SH-SY5Y (cell line): ENCODE results near the gene MUC20.

Experiments
- GATA2 ChIP-seq: IDR thresholded peaks from 2 replicates; pipeline ENCODE4 v1.6.1; 2011; ENCODE audit warnings: mild to moderate bottlenecking, low read depth, low read length
- GATA3 ChIP-seq: IDR thresholded peaks from 2 replicates; pipeline ENCODE4 v1.6.1; 2011; ENCODE audit warnings: low read depth, mild to moderate bottlenecking, low read length, moderate library complexity

MUC20 gene

DNA sequence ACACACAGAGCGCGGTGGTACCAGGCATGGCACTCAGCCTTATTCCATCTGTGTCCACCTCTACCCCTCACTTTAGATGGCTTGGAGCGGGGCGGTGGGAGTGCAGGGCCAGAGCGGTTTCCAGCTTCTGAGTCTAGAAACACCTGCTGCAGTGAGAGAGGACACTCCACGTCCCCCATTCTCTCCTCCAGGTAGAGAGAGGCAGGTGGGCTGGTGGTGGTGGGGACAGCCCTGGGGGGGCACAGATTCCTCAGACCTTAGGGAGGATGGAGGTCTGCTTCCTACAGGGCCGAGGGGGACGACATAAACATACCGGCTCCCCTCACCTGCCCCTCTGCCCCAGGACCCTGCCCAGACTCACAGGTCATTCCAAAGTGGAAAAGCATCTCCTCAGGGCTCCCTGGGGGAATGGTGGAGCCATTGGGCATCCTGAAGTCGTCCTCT is 40.4 kb downstream of the MUC20 start:
- no peak for TF ChIP-seq GATA3
- TF ChIP-seq GATA2, result no peak

DNA sequence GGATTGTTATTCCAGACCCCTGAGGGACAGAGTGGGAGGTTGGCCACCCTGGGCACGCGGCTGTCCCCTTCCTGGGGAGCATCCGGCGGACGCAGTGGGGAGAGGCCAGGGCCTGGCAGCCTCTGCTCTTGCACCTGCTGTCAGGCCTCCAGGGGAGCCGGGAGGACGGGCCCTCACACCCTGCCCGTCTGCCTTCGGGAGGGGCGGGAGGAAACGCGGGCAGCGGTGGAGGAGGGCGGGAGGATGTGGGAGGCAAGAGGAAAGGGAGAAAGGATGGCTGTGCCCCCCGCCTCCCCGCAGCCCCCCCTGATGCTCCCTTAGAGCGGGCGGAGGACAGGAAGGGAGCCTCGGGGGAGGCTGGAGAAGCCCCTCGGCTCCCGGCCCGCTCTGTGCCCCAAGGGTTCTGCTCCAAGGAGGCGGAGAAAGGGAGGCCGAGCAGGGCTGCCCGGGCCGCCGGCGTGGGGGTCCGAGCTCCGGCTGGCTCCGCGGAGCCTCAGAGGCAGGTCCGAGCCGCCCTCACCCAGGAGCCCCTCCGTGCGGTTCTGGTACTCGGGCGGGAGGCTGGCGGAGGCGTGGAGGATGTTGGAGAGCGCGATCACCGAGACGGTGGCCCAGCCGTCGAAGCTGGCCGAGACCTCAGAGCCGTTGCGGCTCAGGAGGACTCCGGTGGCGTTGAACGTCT is 40.9 kb downstream of the MUC20 start:
- TF ChIP-seq GATA2, result no peak
- TF ChIP-seq GATA3, result no peak

DNA sequence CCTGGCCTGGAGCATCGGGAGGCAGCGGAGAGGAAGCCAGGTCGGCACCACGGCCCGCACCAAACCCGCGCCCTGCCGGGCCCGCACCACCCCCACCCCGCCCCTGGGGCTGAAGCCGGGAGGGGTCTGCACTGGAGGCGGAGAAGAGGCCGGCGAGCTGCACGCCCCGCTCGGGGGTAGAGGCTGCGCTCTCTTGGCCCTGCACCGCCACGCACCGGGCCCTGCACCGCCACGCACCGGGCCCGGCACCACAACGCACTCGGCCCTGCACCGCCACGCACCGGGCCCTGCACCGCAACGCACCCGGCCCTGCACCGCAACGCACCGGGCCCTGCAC is 41.4 kb downstream of the MUC20 start:
- no peak for TF ChIP-seq GATA3
- TF ChIP-seq GATA2, result no peak

DNA sequence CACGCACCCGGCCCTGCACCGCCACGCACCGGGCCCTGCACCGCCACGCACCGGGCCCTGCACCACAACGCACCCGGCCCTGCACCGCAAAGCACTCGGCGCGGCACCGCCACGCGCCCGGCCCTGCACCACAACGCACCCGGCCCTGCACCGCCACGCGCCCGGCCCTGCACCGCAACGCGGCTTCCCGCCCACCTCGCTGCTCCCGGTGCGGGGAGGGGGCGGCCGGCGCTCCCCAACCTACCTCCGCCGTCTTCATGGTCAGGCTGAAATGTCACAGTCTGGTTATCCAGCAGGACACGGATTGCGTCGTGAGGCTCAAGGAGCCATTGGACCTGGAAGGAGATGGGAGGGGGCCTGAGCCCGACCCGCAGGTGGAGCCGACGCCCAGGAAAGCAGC is 41.8 kb downstream of the MUC20 start:
- no peak for TF ChIP-seq GATA2
- no peak for TF ChIP-seq GATA3

DNA sequence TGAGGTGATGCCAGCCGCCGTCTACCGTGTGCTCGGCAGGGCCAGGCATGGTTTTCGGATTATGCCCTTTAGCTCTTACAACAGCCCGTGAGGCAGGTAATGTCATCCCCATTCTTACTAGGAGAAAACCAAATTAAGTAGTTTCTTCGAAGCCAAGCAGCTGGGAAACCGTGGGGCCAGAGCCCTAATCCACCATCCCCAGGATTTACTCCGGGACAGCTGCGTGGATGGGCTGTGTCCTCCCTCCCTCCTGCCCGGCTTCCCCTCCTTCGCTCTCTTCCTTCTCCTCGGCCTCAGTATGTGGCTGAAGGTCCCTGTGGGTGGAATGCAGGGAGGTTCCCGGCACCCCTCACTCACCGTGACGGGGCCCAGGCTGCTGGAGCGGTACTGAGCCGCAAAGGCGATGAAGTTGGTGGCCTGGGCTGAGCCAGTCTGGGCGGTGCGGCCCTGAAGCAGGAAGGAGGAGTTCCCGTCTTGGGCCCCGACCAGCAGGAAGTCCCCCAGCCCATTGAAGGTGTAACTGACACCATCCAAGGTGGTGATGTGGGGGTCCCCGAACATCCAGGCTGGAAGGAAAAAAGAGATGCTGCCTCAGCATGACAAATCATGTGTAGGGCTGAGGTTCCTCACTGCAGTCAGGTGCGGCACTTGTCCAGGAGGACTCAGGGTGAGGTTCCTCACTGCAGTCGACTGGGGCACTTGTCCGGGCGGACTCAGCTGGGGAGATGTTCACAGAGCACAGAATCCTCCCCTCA is 42.5 kb downstream of the MUC20 start:
- TF ChIP-seq GATA3, result no peak
- TF ChIP-seq GATA2, result no peak

DNA sequence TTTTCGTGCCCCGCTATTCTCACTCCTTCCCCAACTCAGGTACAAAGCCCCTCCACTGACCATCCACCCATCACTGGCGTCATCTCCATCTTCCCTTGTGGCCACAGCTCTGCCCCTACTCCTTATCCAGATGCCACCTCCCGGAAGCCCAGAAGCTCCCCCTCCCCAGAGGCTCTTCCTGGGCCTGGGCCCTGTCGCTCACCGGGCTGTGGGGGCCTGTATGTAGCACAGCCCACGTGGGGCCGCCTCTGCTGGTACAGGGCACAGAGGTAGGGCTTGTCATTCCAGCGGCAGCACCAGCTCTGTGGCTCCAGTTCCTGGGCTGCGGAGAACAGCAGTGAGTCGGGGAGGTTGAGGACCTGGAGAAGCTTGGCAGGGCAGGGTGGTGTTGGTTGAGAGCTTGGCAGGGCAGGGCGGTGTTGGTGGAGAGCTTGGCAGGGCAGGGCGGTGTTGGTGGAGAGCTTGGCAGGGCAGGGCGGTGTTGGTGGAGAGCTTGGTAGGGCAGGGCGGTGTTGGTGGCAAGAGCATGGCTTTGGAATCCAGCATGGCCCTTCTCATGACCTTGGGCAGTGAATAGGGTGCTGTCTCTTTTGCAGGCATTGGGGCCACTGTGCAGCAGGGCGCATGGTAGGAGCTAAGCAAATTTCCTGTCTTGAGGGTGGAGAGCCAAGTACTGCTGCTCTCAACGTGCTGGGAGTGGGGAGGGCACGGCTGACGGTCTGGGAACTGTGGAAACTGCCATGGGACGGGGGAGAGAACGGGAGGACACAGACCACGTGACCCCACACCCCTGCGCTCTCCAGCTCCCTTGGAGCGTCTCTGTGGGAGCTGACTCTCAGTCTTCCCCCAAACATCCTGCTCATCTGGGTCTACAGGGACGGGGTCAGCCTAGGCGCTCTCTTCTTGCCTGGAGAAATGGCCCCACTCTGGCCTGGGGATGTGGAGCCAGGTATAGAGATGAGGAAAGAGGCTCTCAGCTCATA is 43.4 kb downstream of the MUC20 start:
- TF ChIP-seq GATA3, result no peak
- TF ChIP-seq GATA2, result no peak

DNA sequence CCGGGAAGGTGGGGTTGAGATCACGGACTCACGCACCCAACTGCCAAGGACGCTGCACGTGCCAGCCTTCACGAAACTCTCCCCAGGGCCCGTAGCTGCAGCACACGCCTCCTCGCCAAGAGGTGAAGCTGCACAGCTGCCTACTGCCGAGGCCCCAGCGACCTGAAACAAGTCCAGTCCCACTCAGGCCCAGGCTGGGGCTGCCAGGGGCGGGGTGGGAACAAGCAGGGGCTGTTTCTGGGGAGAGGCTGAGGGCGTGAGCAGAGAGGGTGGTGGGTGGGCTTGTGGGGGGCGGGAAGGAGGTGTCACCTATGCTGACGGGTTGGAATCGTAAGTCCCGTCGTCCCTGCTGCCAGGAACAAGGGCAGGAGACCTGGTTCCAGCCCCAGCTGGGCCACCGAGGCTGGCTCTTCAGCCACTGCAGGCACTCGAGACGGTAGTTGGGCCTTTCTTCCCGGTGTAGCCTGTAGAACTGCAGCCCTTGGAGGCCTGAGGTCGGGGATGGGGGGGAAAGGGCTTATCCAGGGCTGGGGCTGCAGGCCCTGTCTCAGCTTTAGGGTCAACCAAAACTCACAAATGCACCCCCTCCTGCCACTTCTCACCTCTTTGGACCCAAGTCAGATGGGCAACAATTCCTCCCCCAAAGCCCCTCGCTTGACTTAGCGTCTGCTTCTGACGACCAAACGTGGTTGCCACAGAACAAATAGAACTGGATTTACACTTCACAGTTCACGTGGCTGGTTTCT is 44.4 kb downstream of the MUC20 start:
- TF ChIP-seq GATA2, result no peak
- no peak for TF ChIP-seq GATA3

DNA sequence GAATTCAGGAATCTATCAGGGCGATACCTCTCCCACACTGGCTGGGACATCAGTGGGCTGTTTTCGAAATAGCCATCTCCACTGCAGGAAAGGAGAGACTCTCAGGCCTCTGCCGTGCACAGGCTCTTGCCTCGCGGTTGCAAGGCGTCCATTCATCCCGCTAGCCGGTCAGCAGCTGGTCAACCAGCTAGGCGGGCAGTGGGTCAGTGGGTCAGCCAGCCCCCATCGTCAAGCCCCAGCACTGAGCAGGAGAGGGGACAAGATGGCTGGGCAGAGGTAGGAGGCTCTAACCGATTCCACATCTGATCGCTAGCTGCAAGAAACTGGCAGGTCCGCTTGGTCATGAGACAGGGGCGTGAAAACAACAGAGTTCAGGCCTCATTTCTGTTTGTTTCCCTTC is 45.9 kb downstream of the MUC20 start:
- TF ChIP-seq GATA3 (no peak), GATA2 (no peak)

DNA sequence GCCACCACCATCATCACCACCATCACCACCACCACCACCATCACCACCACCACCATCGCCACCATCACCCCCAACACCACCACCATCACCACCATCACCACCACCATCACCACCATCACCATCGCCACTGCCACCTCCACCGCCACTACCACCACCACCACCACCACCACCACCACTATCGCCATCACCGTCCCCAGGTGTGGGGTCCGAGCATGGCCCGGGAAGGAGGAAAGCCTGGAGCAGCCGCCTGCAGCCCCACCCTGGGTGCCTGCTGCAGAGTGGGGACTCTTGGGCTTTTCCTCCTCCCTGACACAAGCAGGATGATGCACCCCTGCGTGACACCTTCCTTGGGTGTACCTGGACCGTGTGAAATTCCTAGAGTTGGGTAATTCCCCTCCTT is 47.0 kb downstream of the MUC20 start:
- TF ChIP-seq GATA2 (no peak), GATA3 (no peak)

DNA sequence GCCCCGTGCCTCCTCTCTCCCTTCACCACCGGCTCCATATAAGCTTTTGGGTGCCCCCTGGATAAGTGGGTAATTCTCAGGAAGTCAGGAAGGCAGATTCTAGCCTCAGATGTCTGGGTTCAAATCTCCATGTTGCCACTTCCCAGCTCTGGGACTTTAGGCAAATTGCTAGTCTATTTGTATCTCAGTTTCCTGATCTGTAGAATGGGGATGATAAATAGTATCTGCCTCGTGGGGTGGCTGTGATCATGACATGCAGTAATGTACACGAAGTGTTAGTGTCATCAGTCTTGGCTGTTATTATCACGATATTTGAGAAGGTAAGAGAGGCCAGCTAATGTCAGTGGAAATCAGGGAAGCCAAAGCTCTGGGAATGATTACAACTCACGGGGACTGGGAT is 47.6 kb downstream of the MUC20 start:
- TF ChIP-seq GATA3, result no peak
- TF ChIP-seq GATA2, result no peak

DNA sequence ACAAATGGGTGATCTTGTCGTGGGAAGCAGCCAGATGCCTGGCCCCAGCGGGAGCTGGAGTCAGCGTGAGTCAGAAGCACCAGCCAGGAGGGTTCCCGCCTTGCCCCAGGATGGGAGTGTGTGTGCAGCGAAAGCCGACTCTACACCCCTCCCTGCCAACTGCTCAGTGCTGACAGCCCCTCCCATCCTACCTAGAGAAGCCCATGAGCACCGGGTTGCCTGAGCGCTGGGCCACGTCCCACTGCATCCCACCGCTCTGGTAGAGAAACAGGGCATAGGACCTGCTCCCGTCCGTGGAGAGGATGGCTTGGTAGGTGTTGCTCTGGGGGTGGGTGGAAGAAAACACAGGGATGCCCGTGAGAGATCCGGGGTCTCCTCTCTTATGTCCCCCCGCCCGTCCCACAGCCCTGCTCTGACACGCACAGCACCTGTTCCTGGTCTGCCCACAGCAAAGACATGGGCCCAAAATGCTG is 48.1 kb downstream of the MUC20 start:
- TF ChIP-seq GATA2, result no peak
- no peak for TF ChIP-seq GATA3

DNA sequence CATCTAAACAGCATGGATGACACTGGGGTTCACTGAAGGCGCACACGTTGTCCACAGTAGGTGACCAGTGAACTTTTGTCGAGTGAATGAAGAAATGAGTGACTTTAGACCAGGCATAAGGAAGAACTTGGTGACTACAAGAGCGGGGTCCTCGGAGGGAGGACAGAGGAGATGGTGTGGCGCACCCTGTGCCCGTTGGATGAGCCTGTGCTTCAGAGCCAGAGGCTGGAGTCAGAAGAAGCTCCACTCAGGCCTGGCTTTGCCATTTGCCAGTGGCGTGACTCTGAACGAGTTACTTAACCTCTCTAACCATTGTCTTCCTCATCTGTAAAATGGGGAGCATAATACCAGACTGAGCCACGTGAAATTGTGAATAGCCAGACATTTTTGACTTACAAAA is 48.8 kb downstream of the MUC20 start:
- TF ChIP-seq GATA3 (no peak), GATA2 (no peak)

DNA sequence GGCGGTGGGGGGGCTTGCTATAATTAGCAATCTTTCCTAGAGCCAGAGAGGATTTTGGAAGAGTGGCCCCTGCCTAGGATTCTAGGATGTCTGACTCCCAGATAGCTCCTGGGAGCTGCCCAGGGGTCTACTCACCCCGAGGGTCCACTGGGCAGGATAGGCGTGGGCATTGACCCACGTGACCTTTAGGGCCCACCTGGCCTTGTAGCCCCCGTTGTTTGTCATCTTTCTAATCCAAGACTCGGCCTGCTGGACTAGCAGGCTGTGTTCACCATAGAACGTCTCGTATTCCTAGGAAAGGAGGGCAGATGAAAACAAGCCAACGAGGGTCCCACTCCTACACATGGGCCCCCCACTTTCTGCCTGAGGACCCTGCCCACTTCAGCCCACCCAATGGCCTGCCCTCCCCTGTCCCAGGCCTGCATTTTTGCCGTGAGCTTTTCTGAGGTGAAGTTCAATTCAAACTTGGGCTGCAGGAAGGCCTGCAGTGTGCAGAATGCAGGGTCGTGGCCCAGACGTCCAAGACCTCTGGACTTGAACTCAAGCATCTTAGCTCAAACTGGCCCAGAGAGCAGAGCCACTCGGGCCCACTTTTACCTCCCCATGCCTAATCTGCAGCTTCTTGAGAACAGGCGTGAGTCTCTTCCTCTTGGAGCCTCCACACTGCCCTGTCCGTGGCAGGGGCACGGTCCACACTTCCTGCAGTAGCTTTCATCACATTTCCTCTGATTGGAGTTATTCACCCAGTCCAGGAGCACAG is 49.5 kb downstream of the MUC20 start:
- TF ChIP-seq GATA3, result no peak
- TF ChIP-seq GATA2, result no peak
